GM19025 (cell line): ENCODE measurements around the gene GCKR.

Experiments
- ATAC-seq: cut with Tn5 transposase; IDR thresholded peaks from one replicate; pipeline ENCODE4 v1.9.1; 2021; ENCODE audit warnings: mild to moderate bottlenecking, low read depth, moderate library complexity; ENCODE audit not compliant: unreplicated experiment

GCKR gene

DNA sequence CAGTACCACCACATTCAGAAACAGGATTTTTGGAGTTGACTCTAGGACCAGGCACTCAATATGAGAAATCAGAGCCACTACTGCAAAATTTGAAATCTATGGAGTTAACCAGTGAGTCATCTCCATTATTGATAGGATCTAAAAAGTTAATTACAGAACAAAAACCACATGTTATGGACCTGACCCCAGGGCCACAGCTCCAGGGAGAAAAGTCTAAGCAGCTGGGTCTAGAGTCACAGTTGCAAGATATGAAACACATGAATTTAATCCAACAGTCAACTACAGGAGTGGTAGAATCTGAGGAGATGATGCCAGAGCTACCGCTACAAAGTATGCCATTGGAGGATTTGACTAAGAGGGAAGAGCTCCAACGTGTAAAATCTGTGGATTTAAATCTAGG lies 72.8 kb downstream of the GCKR start:
- no peak for ATAC-seq

DNA sequence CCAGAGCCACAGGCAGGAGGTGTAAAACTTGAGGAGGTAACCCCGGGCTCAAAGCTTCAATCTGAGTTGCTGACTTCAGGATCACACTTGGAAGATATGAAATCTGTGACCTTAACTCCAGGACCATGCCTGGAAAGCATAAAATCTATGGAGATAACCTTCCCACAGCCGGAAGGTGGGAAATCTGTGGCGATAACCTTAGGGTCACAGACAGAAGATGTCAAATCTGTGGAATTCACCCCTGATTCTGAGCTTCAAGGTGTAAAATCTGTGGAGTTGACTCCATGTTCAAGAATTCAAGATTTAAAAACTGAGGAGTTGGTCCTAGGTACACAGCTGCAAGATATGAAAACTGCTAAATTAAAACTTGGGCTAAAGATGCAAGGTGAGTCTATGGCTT lies 74.6 kb downstream of the GCKR start:
- ATAC-seq: no peak

DNA sequence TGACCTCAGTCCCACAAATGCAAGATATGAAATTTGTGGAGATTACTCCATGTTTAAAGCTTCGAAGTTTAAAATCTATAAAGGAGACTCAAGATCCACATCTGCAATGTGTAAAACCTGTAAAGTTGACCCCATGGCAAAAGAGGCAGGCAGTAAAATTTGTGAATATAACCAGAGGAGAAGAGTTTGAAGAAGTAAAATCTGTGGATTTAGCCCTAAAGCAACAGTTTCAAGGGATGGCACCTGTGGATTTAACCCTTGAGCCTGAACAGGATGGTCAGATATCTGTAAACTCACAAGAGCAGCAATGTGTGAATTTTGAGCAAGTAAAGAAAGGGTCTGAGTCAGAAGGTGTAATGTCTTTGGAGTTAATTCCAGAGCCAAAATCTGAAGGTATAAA lies 75.0 kb downstream of the GCKR start:
- ATAC-seq: no peak

DNA sequence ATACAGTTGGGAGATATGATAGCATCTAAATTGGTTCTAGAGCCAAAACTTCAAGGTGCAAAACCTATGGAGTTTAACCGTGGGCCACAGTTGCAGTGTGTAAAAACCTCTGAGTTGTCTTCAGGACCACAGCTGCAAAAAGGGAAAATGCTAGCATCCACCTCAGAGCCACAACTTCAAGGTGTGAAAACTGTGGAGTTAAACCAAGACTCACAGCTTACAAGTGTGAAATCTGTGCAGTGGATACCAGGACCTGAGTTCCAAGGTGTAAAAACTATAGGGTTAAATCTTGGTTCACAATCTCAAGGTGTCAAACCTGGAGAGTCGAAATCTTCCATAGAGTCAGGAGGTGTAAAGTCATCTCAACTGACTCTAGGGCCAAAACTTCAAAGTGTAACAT lies 75.8 kb downstream of the GCKR start:
- no peak for ATAC-seq

DNA sequence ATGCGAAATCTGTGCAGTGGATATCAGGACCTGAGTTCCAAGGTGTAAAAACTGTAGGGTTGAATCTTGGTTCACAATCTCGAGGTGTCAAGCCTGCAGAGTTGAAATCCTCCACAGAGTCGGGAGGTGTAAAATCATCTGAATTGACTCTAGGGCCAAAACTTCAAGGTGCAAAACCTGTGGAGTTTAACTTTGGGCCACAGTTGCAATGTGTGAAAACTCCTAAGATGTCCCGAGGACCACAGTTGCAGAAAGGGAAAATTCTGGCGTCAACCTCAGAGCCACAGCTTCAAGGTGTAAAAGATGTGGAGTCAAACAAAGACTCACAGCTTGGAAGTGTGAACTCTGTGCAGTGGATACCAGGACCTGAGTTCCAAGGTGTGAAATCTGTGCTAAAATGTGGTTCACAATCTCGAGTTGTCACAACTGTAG lies 76.4 kb downstream of the GCKR start:
- no peak for ATAC-seq
